ENCODE data around the gene TTC7B. TPM values are rescaled to one million over a fixed set of nuclear protein-coding genes. Genes with fewer than 3 reads are reported as not detected.
A peak's percentile ranks its signal among the peaks of the same experiment; 100 is the strongest.

TTC7B gene
- polyA plus RNA-seq, 1 donor from 2014 or later = 19.9 TPM

DNA sequence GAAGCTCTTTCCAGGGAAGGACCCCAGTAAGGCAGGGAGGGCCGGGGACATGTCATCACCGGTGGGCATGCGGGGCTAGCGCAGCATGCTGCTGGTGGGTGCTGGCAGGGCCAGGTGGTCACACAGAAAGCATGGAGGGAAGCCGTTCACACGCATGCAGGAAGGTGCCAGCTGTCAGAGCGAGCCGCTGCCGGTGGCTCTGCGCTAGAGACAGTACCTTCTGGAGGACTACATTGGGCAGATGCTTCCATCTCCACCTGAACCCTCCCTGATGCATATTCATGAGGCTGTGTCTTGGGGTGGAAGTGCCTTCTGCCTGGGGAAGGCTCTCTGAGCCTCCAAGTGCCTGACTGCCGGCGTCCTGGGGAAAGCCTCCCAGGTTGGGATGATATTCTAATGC is 215.6 kb downstream of the TTC7B start:
- H4K20me1 ChIP-seq (ENCODE audit: insufficient read depth) = no peaks in the 10 kb centered on the region
- no peak overlapping the region for H2AFZ ChIP-seq (ENCODE audit: low read depth, low read length)
- no peak overlapping the region for H3K27ac ChIP-seq (ENCODE audit: low read length)
- H3K4me2 ChIP-seq (ENCODE audit: low read length) = no peak overlapping the region
- H3K36me3 ChIP-seq (ENCODE audit: insufficient read depth, low read length) = no peaks in the 10 kb centered on the region
- TF ChIP-seq TAF1 (IDR thresholded peaks at IDR 0.05; ENCODE audit: low read depth) = no peak
- H3K9me3 ChIP-seq (ENCODE audit: low read length) = no peaks in the 10 kb centered on the region
- H3K4me3 ChIP-seq (ENCODE audit: low read length) = no peak overlapping the region
- H3K79me2 ChIP-seq (replicated peaks; ENCODE audit: insufficient read depth, low read length) = no peaks in the 10 kb centered on the region
- H3K27me3 ChIP-seq (ENCODE audit: insufficient read depth, low read depth, low read length) = no peaks in the 10 kb centered on the region
- H3K9ac ChIP-seq (ENCODE audit: low read length) = no peak overlapping the region
- H3K9me2 ChIP-seq (ENCODE audit: insufficient read depth, low read length) = no peaks in the 10 kb centered on the region
- H3F3A ChIP-seq (ENCODE audit: insufficient read depth, low read length, poor library complexity, severe bottlenecking) = no peaks in the 10 kb centered on the region

- no peak overlapping the region for H3K27ac ChIP-seq (ENCODE audit: low read length)
- H3K79me2 ChIP-seq (replicated peaks; ENCODE audit: insufficient read depth, low read length) = no peaks in the 10 kb centered on the region
- no peak overlapping the region for H2AFZ ChIP-seq (ENCODE audit: low read depth, low read length)
- no peaks in the 10 kb centered on the region for H4K20me1 ChIP-seq (ENCODE audit: insufficient read depth)
- no peaks in the 10 kb centered on the region for H3K27me3 ChIP-seq (ENCODE audit: insufficient read depth, low read depth, low read length)
- peak; percentile 54 for TF ChIP-seq SMC3 (conservative IDR thresholded peaks at IDR 0.05; ENCODE audit: poor library complexity)
- TF ChIP-seq MXI1 (conservative IDR thresholded peaks at IDR 0.05; ENCODE audit: poor library complexity, severe bottlenecking) = no peak
- no peak for TF ChIP-seq REST (IDR thresholded peaks at IDR 0.05; ENCODE audit: borderline replicate concordance)
- no peak for TF ChIP-seq EP300 (conservative IDR thresholded peaks at IDR 0.05; ENCODE audit: poor library complexity, severe bottlenecking)
- peak; percentile 58 for TF ChIP-seq RAD21 (conservative IDR thresholded peaks at IDR 0.05)
- peak; percentile 47 for TF ChIP-seq CTCF (IDR thresholded peaks at IDR 0.05; ENCODE audit: poor library complexity, severe bottlenecking)
- TF ChIP-seq EZH2 (IDR thresholded peaks at IDR 0.05; ENCODE audit: borderline replicate concordance, insufficient read depth, low read length, poor library complexity, severe bottlenecking) = no peak
- no peaks in the 10 kb centered on the region for H3F3A ChIP-seq (ENCODE audit: insufficient read depth, low read length, poor library complexity, severe bottlenecking)
- no peak overlapping the region for H3K4me2 ChIP-seq (ENCODE audit: low read length)
- H3K36me3 ChIP-seq (ENCODE audit: insufficient read depth, low read length) = no peaks in the 10 kb centered on the region
- no peak overlapping the region for H3K4me3 ChIP-seq (ENCODE audit: low read length)
- H3K9ac ChIP-seq (ENCODE audit: low read length) = no peak overlapping the region
- H3K9me3 ChIP-seq (ENCODE audit: low read length) = no peaks in the 10 kb centered on the region
- H3K9me2 ChIP-seq (ENCODE audit: insufficient read depth, low read length) = no peaks in the 10 kb centered on the region
Observed at GRCh38 chr14:90599748-90600507, 216.3 kb downstream of the TTC7B start.
